Natural killer cell (primary cell): ENCODE data around the gene PTPRJ. TPM values are rescaled to one million over a fixed set of nuclear protein-coding genes. Genes with fewer than 3 reads are reported as not detected.

ENCODE experiments used
- ATAC-seq, 3 donors: fragments of 150-1000 bp in 2 of 3; fragments of 200-7000 bp in 1 of 3; cut with Tn5 transposase; 1 replicate in 1 of 3; 2 replicates in 2 of 3; pipeline ENCODE4 v1.10.0; 2021; ENCODE audit warnings: mild to moderate bottlenecking in 2 of 3, moderate library complexity in 2 of 3
- DNase-seq, 2 donors: peaks; one replicate each; pipeline versions ENCODE4 v3.0.0 to v3.0.0-alpha.2; 2013 to 2021; ENCODE audit warnings: mixed read lengths in 1 of 2
- H3K27ac ChIP-seq: one replicate; pipeline ENCODE4 v1.5.1; 2013; ENCODE audit warnings: mild to moderate bottlenecking, low read length
- H3K27me3 ChIP-seq: one replicate; pipeline ENCODE4 v1.6.1; 2013; ENCODE audit warnings: low read length; ENCODE audit not compliant: control insufficient read depth, insufficient read depth
- H3K36me3 ChIP-seq: one replicate; pipeline ENCODE4 v1.6.1; 2013; ENCODE audit warnings: low read length; ENCODE audit not compliant: control insufficient read depth, insufficient read depth
- H3K4me1 ChIP-seq: one replicate; pipeline ENCODE4 v1.6.1; 2013; ENCODE audit warnings: low read length; ENCODE audit not compliant: control insufficient read depth, insufficient read depth
- H3K4me3 ChIP-seq: one replicate; pipeline ENCODE4 v1.5.1; 2013; ENCODE audit warnings: low read length
- H3K9me3 ChIP-seq: one replicate; pipeline ENCODE4 v1.6.1; 2013; ENCODE audit warnings: low read length; ENCODE audit not compliant: control insufficient read depth, insufficient read depth
- H3K27ac Mint-ChIP-seq, 2 donors: one replicate each; pipeline ENCODE4 v1.8.0; 2022; ENCODE audit warnings: mild to moderate bottlenecking in 2 of 2, mixed read lengths in 2 of 2, moderate library complexity in 1 of 2
- H3K27me3 Mint-ChIP-seq, 2 donors: one replicate each; pipeline ENCODE4 v1.8.0; 2022; ENCODE audit warnings: low read depth in 2 of 2, mixed read lengths in 2 of 2
- H3K36me3 Mint-ChIP-seq: one replicate; pipeline ENCODE4 v1.8.0; 2022; ENCODE audit warnings: mixed read lengths
- H3K4me1 Mint-ChIP-seq, 2 donors: one replicate each; pipeline ENCODE4 v1.8.0; 2022; ENCODE audit warnings: mixed read lengths in 2 of 2
- H3K4me3 Mint-ChIP-seq: one replicate; pipeline ENCODE4 v1.8.0; 2022; ENCODE audit warnings: mild to moderate bottlenecking, moderate library complexity, mixed read lengths
- H3K9me3 Mint-ChIP-seq, 2 donors: one replicate each; pipeline ENCODE4 v1.8.0; 2022; ENCODE audit warnings: mixed read lengths in 2 of 2
- CTCF ChIP-seq: fragments of 200-600 bp; IDR thresholded peaks from one replicate; pipeline ENCODE4 v1.8.0; 2022; ENCODE audit warnings: antibody characterized with exemption
- WGBS: methylation state at CpG from one replicate; pipeline ENCODE4 v1.1.7; 2013; ENCODE audit warnings: missing lambda C conversion rate; ENCODE audit not compliant: insufficient coverage; 5-methylcytosine and 5-hydroxymethylcytosine counted together
- intact Hi-C: fragments of 100-400 bp; cut with micrococcal nuclease; formaldehyde crosslinking; loops from one replicate; pipeline ENCODE4 v1.14.2; 2022
- total RNA-seq, 4 donors: library from RNA; stranded (reverse); fragments of 120-200 nt in 1 of 4; gene quantifications; one replicate each; pipeline versions ENCODE4 v1.2.3 to v1.2.4, GENCODE V29; 2013 to 2022

Gene PTPRJ
- total RNA-seq, 3 donors from 2014 or later (not counting 1 experiment from before 2014, with no cell fraction given): 110 to 127 (median 111) TPM

- Histone ChIP-seq H3K27me3 (no peaks in the 10 kb centered on the region), H3K27ac (no peak overlapping the region), H3K9me3 (peaks cover 10% of the 10 kb centered on the region), H3K36me3 (peaks cover 24% of the 10 kb centered on the region), H3K4me3 (no peak overlapping the region), H3K4me1 (peaks cover 34% of the 10 kb centered on the region)
- peaks cover 7 to 10% of the 10 kb centered on the region in 2 donors for H3K9me3 Mint-ChIP-seq
- WGBS: 64% methylated on average over 3 of the region's 3 CpGs
- no peaks in the 10 kb centered on the region for H3K27me3 Mint-ChIP-seq
- TF ChIP-seq CTCF: no peak
- ATAC-seq (no peak), DNase-seq (no peak)
- peaks cover 18% of the 10 kb centered on the region for H3K36me3 Mint-ChIP-seq
- peak overlapping the region; percentile 31 to 53 for H3K27ac Mint-ChIP-seq
- H3K4me3 Mint-ChIP-seq: no peak overlapping the region
- intact Hi-C loops: loop anchor here (5.0 kb wide), 1 partner anchor 265 kb away; the partner anchor contains the start of gene NUP160
- H3K4me1 Mint-ChIP-seq: peaks cover 34% of the 10 kb centered on the region in 2 donors
These were observed 131.5 kb downstream of the PTPRJ start for GRCh38 chr11:48111891-48112290.

DNA sequence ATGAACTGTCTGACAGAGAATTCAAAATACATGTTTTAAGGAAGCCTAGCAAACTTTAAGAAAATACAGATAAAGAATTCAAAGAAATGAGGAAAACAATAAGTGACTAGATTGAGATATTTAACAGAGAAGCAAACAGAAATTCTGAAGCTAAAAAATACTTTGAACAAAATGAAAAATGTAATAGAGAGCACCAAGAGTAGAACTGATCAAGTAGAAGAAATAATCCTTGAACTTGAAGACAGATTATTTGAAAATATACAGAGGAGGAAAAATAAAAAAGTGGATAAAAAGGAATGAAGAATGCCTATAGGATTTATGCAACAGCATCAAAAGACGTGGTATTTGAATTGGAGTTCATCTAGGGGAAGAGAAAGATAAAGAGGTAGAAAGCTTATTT lies 134.4 kb downstream of the PTPRJ start:
- WGBS: 100% methylated on average over 1 of the region's 1 CpG
- Mint-ChIP-seq H3K4me1 (peaks cover 10 to 15% of the 10 kb centered on the region in 2 donors), H3K4me3 (no peak overlapping the region), H3K36me3 (peaks cover 18% of the 10 kb centered on the region), H3K27ac (peak overlapping the region in 1 of 2 donors; percentile 32), H3K27me3 (no peaks in the 10 kb centered on the region), H3K9me3 (peaks cover 7 to 10% of the 10 kb centered on the region in 2 donors)
- no peak overlapping the region for H3K27ac ChIP-seq
- no peak overlapping the region for H3K4me3 ChIP-seq
- intact Hi-C loops: loop anchor here (5.0 kb wide), 1 partner anchor 267 kb away; the partner anchor contains the start of gene NUP160
- H3K27me3 ChIP-seq: no peaks in the 10 kb centered on the region
- no peak for ATAC-seq
- DNase-seq: no peak
- peaks cover 29% of the 10 kb centered on the region for H3K36me3 ChIP-seq
- TF ChIP-seq CTCF: no peak
- peaks cover 10% of the 10 kb centered on the region for H3K9me3 ChIP-seq
- H3K4me1 ChIP-seq: peaks cover 5% of the 10 kb centered on the region

DNA sequence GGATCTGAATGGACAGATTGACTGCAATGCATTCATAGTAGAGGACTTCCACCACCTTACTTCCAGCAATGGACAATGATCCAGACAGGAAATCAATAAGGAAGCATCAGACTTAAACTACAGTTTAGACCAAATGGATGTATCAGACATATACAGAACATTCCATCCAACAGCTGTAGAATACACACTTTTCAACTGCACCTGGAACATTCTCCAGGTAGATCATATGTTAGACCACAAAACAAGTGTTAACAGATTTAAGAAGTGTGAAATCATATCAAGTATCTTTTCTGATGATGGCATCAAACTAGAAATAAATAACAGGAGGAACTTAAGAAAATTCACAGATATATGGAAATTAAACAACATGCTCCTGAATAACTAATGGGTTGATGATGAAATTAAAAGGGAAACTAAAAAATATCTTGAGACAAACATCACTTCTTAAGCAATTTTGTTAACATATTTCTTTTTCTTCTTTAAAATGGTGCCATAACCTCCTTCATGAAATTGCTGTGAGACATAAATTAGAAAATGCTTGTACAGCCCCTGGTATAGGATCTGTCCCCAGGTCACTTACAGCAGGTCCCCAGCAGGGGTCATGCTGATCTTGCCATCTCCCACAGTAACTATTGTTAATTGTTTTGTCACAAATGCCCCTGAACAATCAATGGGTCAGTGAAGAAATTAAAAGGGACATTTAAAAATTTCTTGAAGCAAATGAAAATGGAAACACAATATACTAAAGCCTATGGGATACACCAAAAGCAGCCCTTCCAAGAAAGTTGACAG lies 136.3 kb downstream of the PTPRJ start:
- Mint-ChIP-seq H3K4me3 (no peak overlapping the region), H3K27ac (peak overlapping the region in 1 of 2 donors; percentile 54), H3K36me3 (peaks cover 23% of the 10 kb centered on the region), H3K4me1 (peaks cover 8 to 18% of the 10 kb centered on the region in 2 donors), H3K27me3 (no peaks in the 10 kb centered on the region), H3K9me3 (peaks cover 7 to 10% of the 10 kb centered on the region in 2 donors)
- intact Hi-C loops: no loop called here
- peak in 2 of 3 donors; percentile 62 to 63 for ATAC-seq
- no peak for TF ChIP-seq CTCF
- no peak overlapping the region for H3K4me3 ChIP-seq
- no peak overlapping the region for H3K27ac ChIP-seq
- no peaks in the 10 kb centered on the region for H3K27me3 ChIP-seq
- no peaks in the 10 kb centered on the region for H3K4me1 ChIP-seq
- no peak for DNase-seq
- peaks cover 38% of the 10 kb centered on the region for H3K36me3 ChIP-seq
- peaks cover 10% of the 10 kb centered on the region for H3K9me3 ChIP-seq
